Measurements from ENCODE around the gene NECAB2. TPM values are rescaled to one million over a fixed set of nuclear protein-coding genes. Genes with fewer than 3 reads are reported as not detected.

Gene NECAB2
- polyA plus RNA-seq, 1 donor from 2014 or later = 12.5 TPM

DNA sequence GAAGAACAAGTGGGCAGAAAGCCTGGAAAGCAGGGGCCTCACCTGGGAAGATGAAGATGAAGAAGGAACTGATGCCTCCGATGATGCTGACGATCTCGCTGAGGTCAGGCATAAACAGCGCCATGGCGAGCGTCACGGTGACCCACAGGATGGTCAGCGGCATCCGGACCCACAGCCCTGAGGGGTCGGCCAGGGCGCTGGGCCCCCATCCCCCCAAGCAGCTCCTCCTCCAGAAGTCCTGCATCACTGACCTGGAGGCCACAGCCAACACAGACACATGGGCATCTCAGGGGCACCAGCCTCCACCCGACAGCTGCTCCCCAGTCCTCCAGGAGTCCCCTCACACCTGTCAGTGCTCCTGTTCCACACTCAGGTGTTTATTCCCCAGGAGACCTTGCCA is 48.4 kb downstream of the NECAB2 start:
- no peaks in the 10 kb centered on the region for H3K79me2 ChIP-seq (replicated peaks; ENCODE audit: insufficient read depth, low read length)
- H3K4me3 ChIP-seq (ENCODE audit: low read length) = no peak overlapping the region

DNA sequence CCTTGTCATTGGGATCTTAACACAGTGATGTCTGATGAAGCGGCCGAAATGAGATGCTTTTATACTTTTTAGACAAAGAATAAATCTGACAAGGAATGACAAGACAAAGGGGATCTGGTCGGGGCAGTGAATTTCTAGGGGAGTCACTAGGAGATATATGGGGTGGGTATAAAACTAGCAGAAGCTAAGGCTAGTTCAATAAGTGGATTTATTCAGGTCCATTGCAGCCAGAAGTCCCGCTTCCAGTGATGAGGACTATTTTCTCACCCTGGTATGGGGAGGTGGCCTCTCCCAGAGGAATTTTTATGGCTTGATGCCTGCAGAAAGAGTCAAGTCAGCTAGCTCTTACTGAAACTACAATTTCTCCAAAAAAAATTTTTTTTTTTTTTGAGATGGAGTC is 50.7 kb downstream of the NECAB2 start:
- Histone ChIP-seq H2AFZ (ENCODE audit: low read depth, low read length) (no peak overlapping the region), H3K9ac (ENCODE audit: low read length) (no peak overlapping the region), H3K4me2 (ENCODE audit: low read length) (no peak overlapping the region), H3K27ac (ENCODE audit: low read length) (no peak overlapping the region), H3K4me3 (ENCODE audit: low read length) (no peak overlapping the region), H3K27me3 (ENCODE audit: insufficient read depth, low read depth, low read length) (no peaks in the 10 kb centered on the region), H4K20me1 (ENCODE audit: insufficient read depth) (no peaks in the 10 kb centered on the region), H3K9me2 (ENCODE audit: insufficient read depth, low read length) (no peaks in the 10 kb centered on the region), H3F3A (ENCODE audit: insufficient read depth, low read length, poor library complexity, severe bottlenecking) (no peaks in the 10 kb centered on the region), H3K9me3 (ENCODE audit: low read length) (no peaks in the 10 kb centered on the region), H3K79me2 (replicated peaks; ENCODE audit: insufficient read depth, low read length) (no peaks in the 10 kb centered on the region), H3K36me3 (ENCODE audit: insufficient read depth, low read length) (no peaks in the 10 kb centered on the region)
- no peak for TF ChIP-seq SMC3 (conservative IDR thresholded peaks at IDR 0.05; ENCODE audit: poor library complexity)
- no peak for TF ChIP-seq EZH2 (IDR thresholded peaks at IDR 0.05; ENCODE audit: borderline replicate concordance, insufficient read depth, low read length, poor library complexity, severe bottlenecking)
- TF ChIP-seq TAF1 (IDR thresholded peaks at IDR 0.05; ENCODE audit: low read depth) = no peak
- TF ChIP-seq RAD21 (conservative IDR thresholded peaks at IDR 0.05) = no peak
- TF ChIP-seq, protein P1, sequence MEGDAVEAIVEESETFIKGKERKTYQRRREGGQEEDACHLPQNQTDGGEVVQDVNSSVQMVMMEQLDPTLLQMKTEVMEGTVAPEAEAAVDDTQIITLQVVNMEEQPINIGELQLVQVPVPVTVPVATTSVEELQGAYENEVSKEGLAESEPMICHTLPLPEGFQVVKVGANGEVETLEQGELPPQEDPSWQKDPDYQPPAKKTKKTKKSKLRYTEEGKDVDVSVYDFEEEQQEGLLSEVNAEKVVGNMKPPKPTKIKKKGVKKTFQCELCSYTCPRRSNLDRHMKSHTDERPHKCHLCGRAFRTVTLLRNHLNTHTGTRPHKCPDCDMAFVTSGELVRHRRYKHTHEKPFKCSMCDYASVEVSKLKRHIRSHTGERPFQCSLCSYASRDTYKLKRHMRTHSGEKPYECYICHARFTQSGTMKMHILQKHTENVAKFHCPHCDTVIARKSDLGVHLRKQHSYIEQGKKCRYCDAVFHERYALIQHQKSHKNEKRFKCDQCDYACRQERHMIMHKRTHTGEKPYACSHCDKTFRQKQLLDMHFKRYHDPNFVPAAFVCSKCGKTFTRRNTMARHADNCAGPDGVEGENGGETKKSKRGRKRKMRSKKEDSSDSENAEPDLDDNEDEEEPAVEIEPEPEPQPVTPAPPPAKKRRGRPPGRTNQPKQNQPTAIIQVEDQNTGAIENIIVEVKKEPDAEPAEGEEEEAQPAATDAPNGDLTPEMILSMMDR (IDR thresholded peaks at IDR 0.05; ENCODE audit: poor library complexity, severe bottlenecking) = no peak
- TF ChIP-seq EP300 (conservative IDR thresholded peaks at IDR 0.05; ENCODE audit: poor library complexity, severe bottlenecking) = no peak
- TF ChIP-seq MXI1 (conservative IDR thresholded peaks at IDR 0.05; ENCODE audit: poor library complexity, severe bottlenecking) = no peak
- TF ChIP-seq POLR2AphosphoS5 (IDR thresholded peaks at IDR 0.05) = no peak
- TF ChIP-seq, protein P2, sequence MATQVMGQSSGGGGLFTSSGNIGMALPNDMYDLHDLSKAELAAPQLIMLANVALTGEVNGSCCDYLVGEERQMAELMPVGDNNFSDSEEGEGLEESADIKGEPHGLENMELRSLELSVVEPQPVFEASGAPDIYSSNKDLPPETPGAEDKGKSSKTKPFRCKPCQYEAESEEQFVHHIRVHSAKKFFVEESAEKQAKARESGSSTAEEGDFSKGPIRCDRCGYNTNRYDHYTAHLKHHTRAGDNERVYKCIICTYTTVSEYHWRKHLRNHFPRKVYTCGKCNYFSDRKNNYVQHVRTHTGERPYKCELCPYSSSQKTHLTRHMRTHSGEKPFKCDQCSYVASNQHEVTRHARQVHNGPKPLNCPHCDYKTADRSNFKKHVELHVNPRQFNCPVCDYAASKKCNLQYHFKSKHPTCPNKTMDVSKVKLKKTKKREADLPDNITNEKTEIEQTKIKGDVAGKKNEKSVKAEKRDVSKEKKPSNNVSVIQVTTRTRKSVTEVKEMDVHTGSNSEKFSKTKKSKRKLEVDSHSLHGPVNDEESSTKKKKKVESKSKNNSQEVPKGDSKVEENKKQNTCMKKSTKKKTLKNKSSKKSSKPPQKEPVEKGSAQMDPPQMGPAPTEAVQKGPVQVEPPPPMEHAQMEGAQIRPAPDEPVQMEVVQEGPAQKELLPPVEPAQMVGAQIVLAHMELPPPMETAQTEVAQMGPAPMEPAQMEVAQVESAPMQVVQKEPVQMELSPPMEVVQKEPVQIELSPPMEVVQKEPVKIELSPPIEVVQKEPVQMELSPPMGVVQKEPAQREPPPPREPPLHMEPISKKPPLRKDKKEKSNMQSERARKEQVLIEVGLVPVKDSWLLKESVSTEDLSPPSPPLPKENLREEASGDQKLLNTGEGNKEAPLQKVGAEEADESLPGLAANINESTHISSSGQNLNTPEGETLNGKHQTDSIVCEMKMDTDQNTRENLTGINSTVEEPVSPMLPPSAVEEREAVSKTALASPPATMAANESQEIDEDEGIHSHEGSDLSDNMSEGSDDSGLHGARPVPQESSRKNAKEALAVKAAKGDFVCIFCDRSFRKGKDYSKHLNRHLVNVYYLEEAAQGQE (IDR thresholded peaks at IDR 0.05; ENCODE audit: borderline replicate concordance) = no peak

More for the DNA sequence above, 48.4 kb downstream of the NECAB2 start:
- Histone ChIP-seq H3F3A (ENCODE audit: insufficient read depth, low read length, poor library complexity, severe bottlenecking) (no peaks in the 10 kb centered on the region), H4K20me1 (ENCODE audit: insufficient read depth) (no peaks in the 10 kb centered on the region), H3K9me3 (ENCODE audit: low read length) (no peaks in the 10 kb centered on the region), H3K27me3 (ENCODE audit: insufficient read depth, low read depth, low read length) (no peaks in the 10 kb centered on the region), H3K27ac (ENCODE audit: low read length) (no peak overlapping the region), H3K9ac (ENCODE audit: low read length) (no peak overlapping the region), H2AFZ (ENCODE audit: low read depth, low read length) (no peak overlapping the region), H3K36me3 (ENCODE audit: insufficient read depth, low read length) (no peaks in the 10 kb centered on the region), H3K4me2 (ENCODE audit: low read length) (no peak overlapping the region), H3K9me2 (ENCODE audit: insufficient read depth, low read length) (no peaks in the 10 kb centered on the region)
- TF ChIP-seq POLR2AphosphoS5 (IDR thresholded peaks at IDR 0.05) (no peak), SMC3 (conservative IDR thresholded peaks at IDR 0.05; ENCODE audit: poor library complexity) (no peak), MXI1 (conservative IDR thresholded peaks at IDR 0.05; ENCODE audit: poor library complexity, severe bottlenecking) (no peak), EP300 (conservative IDR thresholded peaks at IDR 0.05; ENCODE audit: poor library complexity, severe bottlenecking) (no peak), RAD21 (conservative IDR thresholded peaks at IDR 0.05) (no peak), EZH2 (IDR thresholded peaks at IDR 0.05; ENCODE audit: borderline replicate concordance, insufficient read depth, low read length, poor library complexity, severe bottlenecking) (no peak), TAF1 (IDR thresholded peaks at IDR 0.05; ENCODE audit: low read depth) (no peak)
- TF ChIP-seq, protein P1 (IDR thresholded peaks at IDR 0.05; ENCODE audit: poor library complexity, severe bottlenecking) = no peak
- TF ChIP-seq, protein P2 (IDR thresholded peaks at IDR 0.05; ENCODE audit: borderline replicate concordance) = no peak

All from neural cell (in vitro differentiated cells).